Endothelial cell of umbilical vein (primary cell): Measurements from ENCODE around the gene SCN9A. TPM values are rescaled to one million over a fixed set of nuclear protein-coding genes. Genes with fewer than 3 reads are reported as not detected.

Experiments
- BruUV-seq: library from RNA; stranded (reverse); fragments of 400-500 nt; replicated peaks from 2 replicates; lab custom pipeline; 2021; lab: Mats Ljungman, UMichigan
- CTCF ChIA-PET: fragments of 300-600, 350-600 bp; sonication (Branson Sonifier 250); formaldehyde crosslinking; loops from one replicate; lab custom pipeline; 2021; ENCODE audit warnings: antibody characterized with exemption, inconsistent platforms; lab: Charles Lee
- POLR2A ChIA-PET: fragments of 300-600, 350-600 bp; sonication (Branson Sonifier 250); formaldehyde crosslinking; loops from one replicate; lab custom pipeline; 2021; ENCODE audit warnings: antibody characterized with exemption, inconsistent platforms; lab: Charles Lee
- DNase-seq: peaks from one replicate; pipeline ENCODE4 v3.0.0-alpha.2; 2011; ENCODE audit warnings: low read depth, low spot score
- FAIRE-seq: peaks from 2 replicates; lab custom pipeline; 2011; peaks lifted over from hg19 to GRCh38; lab: Jason Lieb, UNC
- H2AFZ ChIP-seq: 2 replicates; pipeline ENCODE4 v1.6.0; 2012; ENCODE audit warnings: low read depth, low read length, control low read depth, inconsistent platforms
- H3K27ac ChIP-seq: 2 replicates; pipeline ENCODE4 v1.5.1; 2011; ENCODE audit warnings: low read depth, mild to moderate bottlenecking, control low read depth, low read length, moderate library complexity; ENCODE audit not compliant: insufficient read depth
- H3K27me3 ChIP-seq, 2 experiments: 2 replicates each; pipeline versions ENCODE4 v1.6.0 to v1.6.1; 2011; ENCODE audit warnings: low read length in 2 of 2, mixed read lengths in 1 of 2; ENCODE audit not compliant: control insufficient read depth in 2 of 2, insufficient read depth in 2 of 2
- H3K36me3 ChIP-seq, 2 experiments: 2 replicates in 1 of 2; 3 replicates in 1 of 2; pipeline ENCODE4 v1.5.1; 2011; ENCODE audit warnings: low read length in 2 of 2, mild to moderate bottlenecking in 1 of 2, moderate library complexity in 1 of 2; ENCODE audit not compliant: control insufficient read depth in 2 of 2, insufficient read depth in 2 of 2; ENCODE audit errors: extremely low read depth in 1 of 2
- H3K4me1 ChIP-seq: 3 replicates; pipeline ENCODE4 v1.5.1; 2011; ENCODE audit warnings: mild to moderate bottlenecking, low read length; ENCODE audit not compliant: control insufficient read depth, insufficient read depth; ENCODE audit errors: extremely low read depth
- H3K4me2 ChIP-seq: 2 replicates; pipeline ENCODE4 v1.6.1; 2011; ENCODE audit warnings: low read length, control low read depth, mixed read lengths; ENCODE audit not compliant: insufficient read depth
- H3K4me3 ChIP-seq, 3 experiments: fragments of 200-600 bp in 1 of 3; sonication (generic), shearing (Covaris generic) in 1 of 3; replicated peaks in 1 of 3; 2 replicates each; pipeline ENCODE4 v1.5.1; 2011 to 2016; ENCODE audit warnings: control low read depth in 3 of 3, low read length in 3 of 3, mild to moderate bottlenecking in 2 of 3, inconsistent platforms in 1 of 3, low read depth in 1 of 3, moderate library complexity in 1 of 3; ENCODE audit not compliant: insufficient read depth in 1 of 3
- H3K79me2 ChIP-seq: 2 replicates; pipeline ENCODE4 v1.6.0; 2012; ENCODE audit warnings: low read length, inconsistent platforms; ENCODE audit not compliant: control insufficient read depth, insufficient read depth
- H3K9ac ChIP-seq: replicated peaks from 2 replicates; pipeline ENCODE3; 2011; ENCODE audit warnings: low read length, control low read depth; ENCODE audit not compliant: insufficient read depth; ENCODE audit errors: extremely low read depth
- H3K9me1 ChIP-seq: replicated peaks from 3 replicates; pipeline ENCODE4 v1.6.0; 2011; ENCODE audit warnings: mild to moderate bottlenecking, low read length; ENCODE audit not compliant: control insufficient read depth, insufficient read depth; ENCODE audit errors: extremely low read depth
- H3K9me3 ChIP-seq: replicated peaks from 2 replicates; pipeline ENCODE4 v1.5.1; 2012; ENCODE audit warnings: low read length, inconsistent platforms; ENCODE audit not compliant: control insufficient read depth, insufficient read depth
- H4K20me1 ChIP-seq: replicated peaks from 2 replicates; pipeline ENCODE3; 2011; ENCODE audit warnings: mild to moderate bottlenecking, low read length; ENCODE audit not compliant: control insufficient read depth, insufficient read depth; ENCODE audit errors: extremely low read depth
- CTCF ChIP-seq, 2 donors: IDR thresholded peaks; 1 replicate in 1 of 2; 2 replicates in 1 of 2; pipeline ENCODE4 v1.5.1; 2011; ENCODE audit warnings: low read length in 2 of 2, mild to moderate bottlenecking in 2 of 2, moderate library complexity in 2 of 2, control low read depth in 1 of 2, inconsistent platforms in 1 of 2, low read depth in 1 of 2; ENCODE audit not compliant: insufficient read depth in 1 of 2; ENCODE audit errors: extremely low read depth in 1 of 2
- EZH2 ChIP-seq: IDR thresholded peaks from 2 replicates; pipeline ENCODE4 v1.6.1; 2012; ENCODE audit warnings: borderline replicate concordance, low read depth, mild to moderate bottlenecking, moderate library complexity, low read length, inconsistent platforms; ENCODE audit not compliant: severe bottlenecking
- FOS ChIP-seq: IDR thresholded peaks from 2 replicates; pipeline ENCODE4 v1.6.1; 2011; ENCODE audit warnings: mild to moderate bottlenecking, low read length, moderate library complexity, borderline replicate concordance; ENCODE audit not compliant: insufficient read depth
- GATA2 ChIP-seq: IDR thresholded peaks from 2 replicates; pipeline ENCODE4 v1.7.0; 2011; ENCODE audit warnings: low read depth, mild to moderate bottlenecking, moderate library complexity, mixed read lengths, low read length; ENCODE audit not compliant: insufficient read length, insufficient read depth
- JUN ChIP-seq: IDR thresholded peaks from 2 replicates; pipeline ENCODE4 v1.6.1; 2011; ENCODE audit warnings: borderline replicate concordance, low read depth; ENCODE audit not compliant: insufficient read length, insufficient read depth
- MAX ChIP-seq: IDR thresholded peaks from 2 replicates; pipeline ENCODE4 v1.6.1; 2011; ENCODE audit not compliant: insufficient read depth, insufficient read length
- MYC ChIP-seq: IDR thresholded peaks from one replicate; pipeline ENCODE4 v1.6.1; 2011; ENCODE audit warnings: mild to moderate bottlenecking, low read depth, low read length
- POLR2A ChIP-seq: IDR thresholded peaks from 2 replicates; pipeline ENCODE4 v1.6.1; 2012; ENCODE audit warnings: low read depth, mild to moderate bottlenecking, control low read depth, low read length
- POLR2AphosphoS5 ChIP-seq: IDR thresholded peaks from 2 replicates; pipeline ENCODE4 v1.6.1; 2012; ENCODE audit warnings: low read depth, mild to moderate bottlenecking, control low read depth, low read length, moderate library complexity; ENCODE audit not compliant: insufficient read depth
- dilution Hi-C: fragments of 300-500 bp; cut with MboI; formaldehyde crosslinking; loops from one replicate; pipeline ENCODE4 v1.15.0; 2019; ENCODE audit warnings: low sequenced_read_pairs; ENCODE audit not compliant: extremely low pct_ligation_motif_present
- intact Hi-C: fragments of 100-400 bp; cut with micrococcal nuclease; formaldehyde crosslinking; loops from one replicate; pipeline ENCODE4 v1.10.0; 2022
- polyA plus RNA-seq, 4 experiments: library from polyadenylated mRNA; depleted of rRNA in 3 of 4; stranded (reverse) in 3 of 4; unstranded in 1 of 4; fragments of >200 nt; gene quantifications; 2 replicates each; pipeline versions ENCODE4 v1.2.1 to v1.2.3, GENCODE V29; 2011 to 2012; ENCODE audit warnings: missing spikeins in 1 of 4
- total RNA-seq: library from RNA; stranded (reverse); gene quantifications from 2 replicates; pipeline ENCODE4 v1.2.3, GENCODE V29; 2021

SCN9A gene
- total and polyA plus RNA-seq, 2 donors (not counting 3 experiments of a cell fraction or from before 2014, with no cell fraction given) = 0.88 to 1.6 TPM

GRCh38 chr2:166257859-166258258 is 117.9 kb downstream of the SCN9A start:
- Histone ChIP-seq H2AFZ (no peak overlapping the region), H3K27me3 (no peaks in the 10 kb centered on the region), H3K9me3 (no peaks in the 10 kb centered on the region), H3K9me1 (no peaks in the 10 kb centered on the region), H3K9ac (no peak overlapping the region), H3K36me3 (no peaks in the 10 kb centered on the region), H3K4me3 (no peak overlapping the region), H3K79me2 (no peaks in the 10 kb centered on the region), H3K27ac (no peak overlapping the region), H3K4me1 (no peaks in the 10 kb centered on the region), H3K4me2 (no peak overlapping the region), H4K20me1 (no peaks in the 10 kb centered on the region)
- dilution Hi-C loops = no loop called here
- intact Hi-C loops = no loop called here
- POLR2A ChIA-PET = no interaction called here
- CTCF ChIA-PET = interaction anchor here (2.3 kb wide), 1 partner anchor 11 kb away, joined by 13 read pairs; no protein-coding TSS in a partner anchor
- DNase-seq (no peak), FAIRE-seq (no peak)
- BruUV-seq = no TSS peak
- TF ChIP-seq POLR2AphosphoS5 (no peak), POLR2A (no peak), FOS (no peak), GATA2 (no peak), JUN (no peak), MYC (no peak), CTCF (IDR thresholded peaks at IDR 0.05; ENCODE audit: extremely low read depth in 1 of 2, insufficient read depth in 1 of 2, low read depth in 1 of 2, low read length in 2 of 2) (no peak), EZH2 (no peak), MAX (no peak)
